Measurements from ENCODE around the gene INHBB.
"Not testable (repeated sequence)": the region's sequence is repeated elsewhere in the genome, so short reads cannot be mapped to it uniquely, and the experiment has no call there.

INHBB gene

DNA sequence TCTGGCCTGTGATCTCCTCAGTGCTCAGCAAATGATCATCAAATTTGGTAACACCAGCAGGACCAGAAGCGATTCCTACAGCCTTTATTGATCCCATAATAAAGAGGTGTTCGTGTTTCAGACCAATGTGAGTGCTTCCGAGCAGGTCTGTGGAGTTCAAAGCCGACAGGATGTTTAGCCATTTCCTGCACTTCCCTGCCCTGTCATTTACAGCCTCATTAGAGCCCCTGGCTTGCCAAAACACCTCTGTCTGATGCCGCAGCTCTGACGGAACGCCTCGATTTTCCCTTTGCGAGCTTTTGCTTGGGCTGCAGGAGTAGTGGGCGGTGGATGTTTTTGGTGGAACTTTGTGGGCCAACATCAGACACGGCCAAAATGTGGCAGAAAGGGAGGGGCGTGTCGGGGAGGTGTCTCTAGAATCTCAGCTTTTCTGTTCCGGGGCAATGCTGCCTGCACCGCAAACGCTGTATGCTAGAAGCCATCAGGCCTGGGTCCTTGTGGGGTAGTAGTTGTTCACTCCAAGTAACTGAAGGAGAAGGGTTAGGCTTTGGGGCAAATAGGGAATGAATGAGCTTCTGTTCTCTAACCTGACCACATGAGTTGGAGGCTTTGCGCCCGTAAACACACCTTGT, 26.1 kb upstream of the INHBB start:
- no peak for DNase-seq (ENCODE audit: low read depth)
- no peak overlapping the region for H3K4me3 ChIP-seq (ENCODE audit: low read depth, low read length)
- TF ChIP-seq CTCF (IDR thresholded peaks at IDR 0.05; ENCODE audit: control insufficient read depth, extremely low read depth, insufficient read depth) = no peak

GRCh38 chr2:120320318-120320851, 25.6 kb upstream of the INHBB start:
- DNase-seq (ENCODE audit: low read depth) = no peak
- TF ChIP-seq CTCF (IDR thresholded peaks at IDR 0.05; ENCODE audit: control insufficient read depth, extremely low read depth, insufficient read depth) = no peak

GRCh38 chr2:120320887-120321556, 24.9 kb upstream of the INHBB start:
- H3K4me3 ChIP-seq (ENCODE audit: low read depth, low read length); DNase-seq (ENCODE audit: low read depth): not testable (repeated sequence)

More at GRCh38 chr2:120320318-120320851, 25.6 kb upstream of the INHBB start:
- H3K4me3 ChIP-seq (ENCODE audit: low read depth, low read length) = no peak overlapping the region

DNA sequence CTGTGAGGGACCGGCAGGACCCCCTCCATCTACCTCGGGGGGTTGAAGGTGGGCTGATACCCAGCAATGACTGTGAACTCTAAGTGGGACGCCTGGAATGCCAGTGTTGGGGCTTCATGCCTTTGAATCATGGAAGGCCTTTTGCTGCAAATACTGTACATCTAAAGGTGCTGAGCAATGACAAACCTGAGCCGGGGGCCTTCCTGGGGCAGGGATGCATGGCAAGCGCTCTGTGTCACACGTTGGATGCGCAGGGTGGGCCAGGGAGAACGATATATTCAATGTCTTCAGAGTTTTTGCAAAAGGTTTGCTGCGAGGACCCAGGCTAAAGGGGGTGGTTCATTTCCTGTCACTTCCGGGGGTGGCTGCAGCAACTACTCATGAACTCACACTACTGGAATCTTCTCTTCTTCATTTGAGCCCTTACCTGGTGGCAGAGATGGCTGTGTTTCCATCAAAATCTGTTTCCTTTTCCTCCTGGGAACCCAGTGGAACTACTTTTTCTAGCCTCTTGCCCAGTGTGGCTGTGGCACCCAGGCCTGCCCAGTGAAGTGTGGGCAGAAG, 24.1 kb upstream of the INHBB start:
- TF ChIP-seq CTCF (IDR thresholded peaks at IDR 0.05; ENCODE audit: control insufficient read depth, extremely low read depth, insufficient read depth) = no peak
- no peak for DNase-seq (ENCODE audit: low read depth)
- H3K4me3 ChIP-seq (ENCODE audit: low read depth, low read length) = no peak overlapping the region

GRCh38 chr2:120322329-120322728, 23.6 kb upstream of the INHBB start:
- no peak for TF ChIP-seq CTCF (IDR thresholded peaks at IDR 0.05; ENCODE audit: control insufficient read depth, extremely low read depth, insufficient read depth)
- no peak for DNase-seq (ENCODE audit: low read depth)
- no peak overlapping the region for H3K4me3 ChIP-seq (ENCODE audit: low read depth, low read length)

- TF ChIP-seq CTCF (IDR thresholded peaks at IDR 0.05; ENCODE audit: control insufficient read depth, extremely low read depth, insufficient read depth) = no peak
- H3K4me3 ChIP-seq (ENCODE audit: low read depth, low read length) = no peak overlapping the region
- no peak for DNase-seq (ENCODE audit: low read depth)
Measured at GRCh38 chr2:120323214-120323613, 22.7 kb upstream of the INHBB start.

- TF ChIP-seq CTCF (IDR thresholded peaks at IDR 0.05; ENCODE audit: control insufficient read depth, extremely low read depth, insufficient read depth) = no peak
- DNase-seq (ENCODE audit: low read depth) = no peak
- no peak overlapping the region for H3K4me3 ChIP-seq (ENCODE audit: low read depth, low read length)
Measured at GRCh38 chr2:120323807-120324399, 22.0 kb upstream of the INHBB start.

Data from LNCaP clone FGC (cell line).